WTC11 (cell line): ENCODE data around the gene TNIP1. TPM values are rescaled to one million over a fixed set of nuclear protein-coding genes. Genes with fewer than 3 reads are reported as not detected.

Source experiments
- ATAC-seq: fragments of 200-7000 bp; cut with Tn5 transposase; 2 replicates; pipeline ENCODE4 v1.10.0; 2021; ENCODE audit warnings: mild to moderate bottlenecking, moderate library complexity
- CTCF ChIA-PET: fragments of 300-600 bp; sonication (Branson Sonifier 250); formaldehyde crosslinking; loops from one replicate; lab custom pipeline; 2021; ENCODE audit warnings: antibody characterized with exemption; lab: Charles Lee
- POLR2A ChIA-PET: fragments of 350-600 bp; sonication (Branson Sonifier 250); formaldehyde crosslinking; loops from one replicate; lab custom pipeline; 2021; ENCODE audit warnings: antibody characterized with exemption; lab: Charles Lee
- DNase-seq: peaks from one replicate; pipeline ENCODE4 v3.0.0; 2021; ENCODE audit warnings: low spot score
- H3K27ac Mint-ChIP-seq: 2 replicates; pipeline ENCODE4 v1.8.0; 2021; ENCODE audit warnings: mixed read lengths
- H3K27me3 Mint-ChIP-seq: 2 replicates; pipeline ENCODE4 v1.8.0; 2021; ENCODE audit warnings: low read depth, mild to moderate bottlenecking, moderate library complexity, mixed read lengths
- H3K36me3 Mint-ChIP-seq: 2 replicates; pipeline ENCODE4 v1.8.0; 2021; ENCODE audit warnings: mixed read lengths
- H3K4me1 Mint-ChIP-seq: 2 replicates; pipeline ENCODE4 v1.8.0; 2022; ENCODE audit warnings: mixed read lengths
- H3K4me3 Mint-ChIP-seq: 2 replicates; pipeline ENCODE4 v1.8.0; 2021; ENCODE audit warnings: mild to moderate bottlenecking, moderate library complexity, mixed read lengths
- H3K9me3 Mint-ChIP-seq: 2 replicates; pipeline ENCODE4 v1.8.0; 2021; ENCODE audit warnings: mixed read lengths
- CBFB ChIP-seq: sonication (generic); formaldehyde crosslinking; IDR thresholded peaks from 2 replicates; pipeline ENCODE4 v1.8.1; 2022; ENCODE audit warnings: mild to moderate bottlenecking, low read depth, missing genetic modification reagents
- MXD4 ChIP-seq: fragments of 250-450 bp; sonication (Bioruptor Pico); IDR thresholded peaks from 2 replicates; pipeline ENCODE4 v1.8.0; 2021; ENCODE audit warnings: mild to moderate bottlenecking, moderate library complexity, borderline replicate concordance
- NR1H2 ChIP-seq: sonication (generic); formaldehyde crosslinking; IDR thresholded peaks from 2 replicates; pipeline ENCODE4 v1.9.0; 2021; ENCODE audit warnings: mild to moderate bottlenecking, moderate library complexity, missing genetic modification reagents
- NR3C1 ChIP-seq: sonication (generic); formaldehyde crosslinking; conservative IDR thresholded peaks from 2 replicates; pipeline ENCODE4 v1.8.1; 2023; ENCODE audit warnings: low read depth, mild to moderate bottlenecking, missing genetic modification reagents
- RORB ChIP-seq: fragments of 250-450 bp; sonication (Bioruptor Pico); IDR thresholded peaks from 2 replicates; pipeline ENCODE4 v1.9.0; 2021; ENCODE audit warnings: mild to moderate bottlenecking
- SMAD3 ChIP-seq: sonication (generic); formaldehyde crosslinking; IDR thresholded peaks from 2 replicates; pipeline ENCODE4 v1.8.0; 2022; ENCODE audit warnings: missing genetic modification reagents, mild to moderate bottlenecking, borderline replicate concordance
- ZBTB21 ChIP-seq: sonication (generic); formaldehyde crosslinking; IDR thresholded peaks from 2 replicates; pipeline ENCODE4 v1.8.1; 2023; ENCODE audit warnings: mild to moderate bottlenecking, missing genetic modification reagents, borderline replicate concordance
- ZNF219 ChIP-seq: sonication (generic); formaldehyde crosslinking; IDR thresholded peaks from 2 replicates; pipeline ENCODE4 v1.8.0; 2023; ENCODE audit warnings: missing genetic modification reagents, mild to moderate bottlenecking, borderline replicate concordance
- ZNF232 ChIP-seq: sonication (generic); formaldehyde crosslinking; IDR thresholded peaks from 2 replicates; pipeline ENCODE4 v1.8.0; 2022; ENCODE audit warnings: mild to moderate bottlenecking, missing genetic modification reagents
- total RNA-seq: library from RNA; stranded (reverse); gene quantifications from 3 replicates; pipeline ENCODE4 v1.2.3, GENCODE V29; 2021
- TF ChIP-seq, protein P1 (sequence below): fragments of 250-450 bp; sonication (Bioruptor Pico); IDR thresholded peaks from 2 replicates; pipeline ENCODE4 v2.1.2; 2022; ENCODE audit warnings: mild to moderate bottlenecking, moderate library complexity
- TF ChIP-seq, protein P2 (sequence below): sonication (generic); formaldehyde crosslinking; IDR thresholded peaks from 2 replicates; pipeline ENCODE4 v1.8.0; 2022; ENCODE audit warnings: missing genetic modification reagents
- TF ChIP-seq, protein P3 (sequence below): fragments of 250-450 bp; sonication (Bioruptor Pico); IDR thresholded peaks from 2 replicates; pipeline ENCODE4 v1.9.0; 2021; ENCODE audit warnings: moderate library complexity, mild to moderate bottlenecking, inconsistent platforms, borderline replicate concordance
- TF ChIP-seq, protein P4 (sequence below): sonication (generic); formaldehyde crosslinking; IDR thresholded peaks from 2 replicates; pipeline ENCODE4 v1.8.1; 2023; ENCODE audit warnings: mild to moderate bottlenecking, missing genetic modification reagents, borderline replicate concordance
- TF ChIP-seq, protein P5 (sequence below): sonication (generic); formaldehyde crosslinking; IDR thresholded peaks from 2 replicates; pipeline ENCODE4 v1.8.1; 2023; ENCODE audit warnings: mild to moderate bottlenecking, missing genetic modification reagents, moderate library complexity
- TF ChIP-seq, protein P6 (sequence below): sonication (generic); formaldehyde crosslinking; IDR thresholded peaks from 2 replicates; pipeline ENCODE4 v1.8.0; 2023; ENCODE audit warnings: missing genetic modification reagents, mild to moderate bottlenecking, borderline replicate concordance

TNIP1 gene
- total RNA-seq, 1 experiment from 2014 or later, result 41.1 TPM

DNA sequence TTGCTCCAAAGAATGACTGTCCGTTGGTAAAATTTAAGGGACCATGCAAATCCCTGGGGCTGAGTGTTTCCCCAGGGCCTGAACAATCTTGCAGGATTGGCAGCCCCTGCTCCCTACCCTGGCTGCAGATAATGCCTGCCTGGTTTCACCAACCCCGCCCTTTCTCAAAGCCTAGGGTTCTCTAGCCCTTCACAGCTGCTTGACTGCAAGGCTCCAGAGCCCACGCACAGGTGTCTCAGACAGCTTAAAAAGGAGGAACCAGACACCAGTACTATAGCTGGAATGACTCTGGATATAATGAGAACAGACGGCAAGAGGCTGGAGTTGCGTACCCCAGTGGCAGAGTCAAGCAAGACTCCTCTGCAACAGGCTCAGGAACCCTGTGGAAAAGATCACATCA lies 25.2 kb upstream of the TNIP1 start:
- ChIA-PET CTCF (interaction anchor here (1.2 to 1.3 kb wide), 3 partner anchors 9 to 59 kb away, joined by 3 to 6 read pairs (median 4); no protein-coding TSS in a partner anchor), POLR2A (no interaction called here)
- DNase-seq (no peak), ATAC-seq (no peak)
- H3K27me3 Mint-ChIP-seq, result no peaks in the 10 kb centered on the region; the same call in 1 of the 2 replicates
- no peak overlapping the region for H3K27ac Mint-ChIP-seq
- no peaks in the 10 kb centered on the region for H3K9me3 Mint-ChIP-seq
- peaks cover 16% of the 10 kb centered on the region for H3K36me3 Mint-ChIP-seq
- no peak overlapping the region for H3K4me3 Mint-ChIP-seq
- TF ChIP-seq, protein P1, sequence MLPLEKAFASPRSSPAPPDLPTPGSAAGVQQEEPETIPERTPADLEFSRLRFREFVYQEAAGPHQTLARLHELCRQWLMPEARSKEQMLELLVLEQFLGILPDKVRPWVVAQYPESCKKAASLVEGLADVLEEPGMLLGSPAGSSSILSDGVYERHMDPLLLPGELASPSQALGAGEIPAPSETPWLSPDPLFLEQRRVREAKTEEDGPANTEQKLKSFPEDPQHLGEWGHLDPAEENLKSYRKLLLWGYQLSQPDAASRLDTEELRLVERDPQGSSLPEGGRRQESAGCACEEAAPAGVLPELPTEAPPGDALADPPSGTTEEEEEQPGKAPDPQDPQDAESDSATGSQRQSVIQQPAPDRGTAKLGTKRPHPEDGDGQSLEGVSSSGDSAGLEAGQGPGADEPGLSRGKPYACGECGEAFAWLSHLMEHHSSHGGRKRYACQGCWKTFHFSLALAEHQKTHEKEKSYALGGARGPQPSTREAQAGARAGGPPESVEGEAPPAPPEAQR (CRISPR knock-in tag), result no peak
- TF ChIP-seq, protein P2, sequence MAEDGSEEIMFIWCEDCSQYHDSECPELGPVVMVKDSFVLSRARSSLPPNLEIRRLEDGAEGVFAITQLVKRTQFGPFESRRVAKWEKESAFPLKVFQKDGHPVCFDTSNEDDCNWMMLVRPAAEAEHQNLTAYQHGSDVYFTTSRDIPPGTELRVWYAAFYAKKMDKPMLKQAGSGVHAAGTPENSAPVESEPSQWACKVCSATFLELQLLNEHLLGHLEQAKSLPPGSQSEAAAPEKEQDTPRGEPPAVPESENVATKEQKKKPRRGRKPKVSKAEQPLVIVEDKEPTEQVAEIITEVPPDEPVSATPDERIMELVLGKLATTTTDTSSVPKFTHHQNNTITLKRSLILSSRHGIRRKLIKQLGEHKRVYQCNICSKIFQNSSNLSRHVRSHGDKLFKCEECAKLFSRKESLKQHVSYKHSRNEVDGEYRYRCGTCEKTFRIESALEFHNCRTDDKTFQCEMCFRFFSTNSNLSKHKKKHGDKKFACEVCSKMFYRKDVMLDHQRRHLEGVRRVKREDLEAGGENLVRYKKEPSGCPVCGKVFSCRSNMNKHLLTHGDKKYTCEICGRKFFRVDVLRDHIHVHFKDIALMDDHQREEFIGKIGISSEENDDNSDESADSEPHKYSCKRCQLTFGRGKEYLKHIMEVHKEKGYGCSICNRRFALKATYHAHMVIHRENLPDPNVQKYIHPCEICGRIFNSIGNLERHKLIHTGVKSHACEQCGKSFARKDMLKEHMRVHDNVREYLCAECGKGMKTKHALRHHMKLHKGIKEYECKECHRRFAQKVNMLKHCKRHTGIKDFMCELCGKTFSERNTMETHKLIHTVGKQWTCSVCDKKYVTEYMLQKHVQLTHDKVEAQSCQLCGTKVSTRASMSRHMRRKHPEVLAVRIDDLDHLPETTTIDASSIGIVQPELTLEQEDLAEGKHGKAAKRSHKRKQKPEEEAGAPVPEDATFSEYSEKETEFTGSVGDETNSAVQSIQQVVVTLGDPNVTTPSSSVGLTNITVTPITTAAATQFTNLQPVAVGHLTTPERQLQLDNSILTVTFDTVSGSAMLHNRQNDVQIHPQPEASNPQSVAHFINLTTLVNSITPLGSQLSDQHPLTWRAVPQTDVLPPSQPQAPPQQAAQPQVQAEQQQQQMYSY (CRISPR knock-in tag), result no peak
- TF ChIP-seq SMAD3 (CRISPR knock-in tag), result no peak
- TF ChIP-seq, protein P3, sequence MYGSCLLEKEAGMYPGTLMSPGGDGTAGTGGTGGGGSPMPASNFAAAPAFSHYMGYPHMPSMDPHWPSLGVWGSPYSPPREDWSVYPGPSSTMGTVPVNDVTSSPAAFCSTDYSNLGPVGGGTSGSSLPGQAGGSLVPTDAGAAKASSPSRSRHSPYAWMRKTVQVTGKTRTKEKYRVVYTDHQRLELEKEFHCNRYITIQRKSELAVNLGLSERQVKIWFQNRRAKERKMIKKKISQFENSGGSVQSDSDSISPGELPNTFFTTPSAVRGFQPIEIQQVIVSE (CRISPR knock-in tag), result no peak
- TF ChIP-seq ZNF232, result no peak
- no peak for TF ChIP-seq NR1H2
- no peak for TF ChIP-seq ZBTB21 (CRISPR knock-in tag)
- no peak for TF ChIP-seq MXD4 (CRISPR knock-in tag)
- TF ChIP-seq RORB, result no peak
- TF ChIP-seq, protein P4, sequence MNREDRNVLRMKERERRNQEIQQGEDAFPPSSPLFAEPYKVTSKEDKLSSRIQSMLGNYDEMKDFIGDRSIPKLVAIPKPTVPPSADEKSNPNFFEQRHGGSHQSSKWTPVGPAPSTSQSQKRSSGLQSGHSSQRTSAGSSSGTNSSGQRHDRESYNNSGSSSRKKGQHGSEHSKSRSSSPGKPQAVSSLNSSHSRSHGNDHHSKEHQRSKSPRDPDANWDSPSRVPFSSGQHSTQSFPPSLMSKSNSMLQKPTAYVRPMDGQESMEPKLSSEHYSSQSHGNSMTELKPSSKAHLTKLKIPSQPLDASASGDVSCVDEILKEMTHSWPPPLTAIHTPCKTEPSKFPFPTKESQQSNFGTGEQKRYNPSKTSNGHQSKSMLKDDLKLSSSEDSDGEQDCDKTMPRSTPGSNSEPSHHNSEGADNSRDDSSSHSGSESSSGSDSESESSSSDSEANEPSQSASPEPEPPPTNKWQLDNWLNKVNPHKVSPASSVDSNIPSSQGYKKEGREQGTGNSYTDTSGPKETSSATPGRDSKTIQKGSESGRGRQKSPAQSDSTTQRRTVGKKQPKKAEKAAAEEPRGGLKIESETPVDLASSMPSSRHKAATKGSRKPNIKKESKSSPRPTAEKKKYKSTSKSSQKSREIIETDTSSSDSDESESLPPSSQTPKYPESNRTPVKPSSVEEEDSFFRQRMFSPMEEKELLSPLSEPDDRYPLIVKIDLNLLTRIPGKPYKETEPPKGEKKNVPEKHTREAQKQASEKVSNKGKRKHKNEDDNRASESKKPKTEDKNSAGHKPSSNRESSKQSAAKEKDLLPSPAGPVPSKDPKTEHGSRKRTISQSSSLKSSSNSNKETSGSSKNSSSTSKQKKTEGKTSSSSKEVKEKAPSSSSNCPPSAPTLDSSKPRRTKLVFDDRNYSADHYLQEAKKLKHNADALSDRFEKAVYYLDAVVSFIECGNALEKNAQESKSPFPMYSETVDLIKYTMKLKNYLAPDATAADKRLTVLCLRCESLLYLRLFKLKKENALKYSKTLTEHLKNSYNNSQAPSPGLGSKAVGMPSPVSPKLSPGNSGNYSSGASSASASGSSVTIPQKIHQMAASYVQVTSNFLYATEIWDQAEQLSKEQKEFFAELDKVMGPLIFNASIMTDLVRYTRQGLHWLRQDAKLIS, result no peak
- H3K4me1 Mint-ChIP-seq, result no peaks in the 10 kb centered on the region

DNA sequence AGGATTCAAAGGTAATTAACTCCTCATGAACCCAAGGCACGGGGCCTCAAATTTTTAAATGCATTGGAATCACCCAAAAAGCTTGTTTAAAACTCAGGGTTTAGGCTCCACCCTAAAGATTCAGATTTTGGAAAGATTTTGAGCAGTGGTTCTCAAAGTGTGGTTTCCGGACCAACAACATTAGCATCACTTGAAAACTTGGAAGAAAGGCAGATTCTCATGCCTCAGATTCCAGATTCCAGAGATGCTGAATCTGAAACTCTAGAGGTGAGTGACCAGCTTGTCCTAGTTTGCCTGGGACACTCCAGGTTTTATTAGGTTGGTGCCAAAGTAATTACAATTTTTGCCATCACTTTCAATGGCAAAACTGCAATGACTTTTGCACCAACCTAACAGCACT lies 24.7 kb upstream of the TNIP1 start:
- H3K36me3 Mint-ChIP-seq, result peaks cover 16% of the 10 kb centered on the region
- ATAC-seq, result no peak
- TF ChIP-seq CBFB (CRISPR knock-in tag), result no peak
- TF ChIP-seq, protein P5, sequence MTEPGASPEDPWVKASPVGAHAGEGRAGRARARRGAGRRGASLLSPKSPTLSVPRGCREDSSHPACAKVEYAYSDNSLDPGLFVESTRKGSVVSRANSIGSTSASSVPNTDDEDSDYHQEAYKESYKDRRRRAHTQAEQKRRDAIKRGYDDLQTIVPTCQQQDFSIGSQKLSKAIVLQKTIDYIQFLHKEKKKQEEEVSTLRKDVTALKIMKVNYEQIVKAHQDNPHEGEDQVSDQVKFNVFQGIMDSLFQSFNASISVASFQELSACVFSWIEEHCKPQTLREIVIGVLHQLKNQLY (CRISPR knock-in tag), result no peak
- no peak for TF ChIP-seq ZNF219
- no peak for TF ChIP-seq NR3C1 (CRISPR knock-in tag)
- TF ChIP-seq, protein P6, sequence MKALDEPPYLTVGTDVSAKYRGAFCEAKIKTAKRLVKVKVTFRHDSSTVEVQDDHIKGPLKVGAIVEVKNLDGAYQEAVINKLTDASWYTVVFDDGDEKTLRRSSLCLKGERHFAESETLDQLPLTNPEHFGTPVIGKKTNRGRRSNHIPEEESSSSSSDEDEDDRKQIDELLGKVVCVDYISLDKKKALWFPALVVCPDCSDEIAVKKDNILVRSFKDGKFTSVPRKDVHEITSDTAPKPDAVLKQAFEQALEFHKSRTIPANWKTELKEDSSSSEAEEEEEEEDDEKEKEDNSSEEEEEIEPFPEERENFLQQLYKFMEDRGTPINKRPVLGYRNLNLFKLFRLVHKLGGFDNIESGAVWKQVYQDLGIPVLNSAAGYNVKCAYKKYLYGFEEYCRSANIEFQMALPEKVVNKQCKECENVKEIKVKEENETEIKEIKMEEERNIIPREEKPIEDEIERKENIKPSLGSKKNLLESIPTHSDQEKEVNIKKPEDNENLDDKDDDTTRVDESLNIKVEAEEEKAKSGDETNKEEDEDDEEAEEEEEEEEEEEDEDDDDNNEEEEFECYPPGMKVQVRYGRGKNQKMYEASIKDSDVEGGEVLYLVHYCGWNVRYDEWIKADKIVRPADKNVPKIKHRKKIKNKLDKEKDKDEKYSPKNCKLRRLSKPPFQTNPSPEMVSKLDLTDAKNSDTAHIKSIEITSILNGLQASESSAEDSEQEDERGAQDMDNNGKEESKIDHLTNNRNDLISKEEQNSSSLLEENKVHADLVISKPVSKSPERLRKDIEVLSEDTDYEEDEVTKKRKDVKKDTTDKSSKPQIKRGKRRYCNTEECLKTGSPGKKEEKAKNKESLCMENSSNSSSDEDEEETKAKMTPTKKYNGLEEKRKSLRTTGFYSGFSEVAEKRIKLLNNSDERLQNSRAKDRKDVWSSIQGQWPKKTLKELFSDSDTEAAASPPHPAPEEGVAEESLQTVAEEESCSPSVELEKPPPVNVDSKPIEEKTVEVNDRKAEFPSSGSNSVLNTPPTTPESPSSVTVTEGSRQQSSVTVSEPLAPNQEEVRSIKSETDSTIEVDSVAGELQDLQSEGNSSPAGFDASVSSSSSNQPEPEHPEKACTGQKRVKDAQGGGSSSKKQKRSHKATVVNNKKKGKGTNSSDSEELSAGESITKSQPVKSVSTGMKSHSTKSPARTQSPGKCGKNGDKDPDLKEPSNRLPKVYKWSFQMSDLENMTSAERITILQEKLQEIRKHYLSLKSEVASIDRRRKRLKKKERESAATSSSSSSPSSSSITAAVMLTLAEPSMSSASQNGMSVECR (CRISPR knock-in tag), result no peak
- TF ChIP-seq, all 79 proteins: peak for 0
- H3K4me3 Mint-ChIP-seq, result no peak overlapping the region
- CTCF ChIA-PET, result interaction anchor here (1.2 to 1.3 kb wide), 2 partner anchors 54 to 60 kb away, joined by 3 to 4 read pairs; no protein-coding TSS in a partner anchor
- no peaks in the 10 kb centered on the region for H3K9me3 Mint-ChIP-seq
- H3K27ac Mint-ChIP-seq, result no peak overlapping the region
- POLR2A ChIA-PET, result no interaction called here
- DNase-seq, result no peak
- H3K27me3 Mint-ChIP-seq, result no peaks in the 10 kb centered on the region; the same call in 1 of the 2 replicates
- H3K4me1 Mint-ChIP-seq, result no peaks in the 10 kb centered on the region
